Urinary bladder (tissue), 4 donors: ENCODE measurements around the gene AKAP9. TPM values are rescaled to one million over a fixed set of nuclear protein-coding genes. Genes with fewer than 3 reads are reported as not detected.
"Not testable (repeated sequence)": the region's sequence is repeated elsewhere in the genome, so short reads cannot be mapped to it uniquely, and the experiment has no call there.

Source experiments
- DNase-seq: peaks from one replicate; pipeline ENCODE4 v3.0.0-alpha.2; 2015; ENCODE audit errors: extremely low spot score
- H3K27ac ChIP-seq: one replicate; pipeline ENCODE4 v1.5.1; 2013; ENCODE audit warnings: low read depth, mild to moderate bottlenecking, moderate library complexity
- H3K36me3 ChIP-seq: one replicate; pipeline ENCODE4 v1.6.1; 2013; ENCODE audit warnings: mild to moderate bottlenecking, moderate library complexity; ENCODE audit not compliant: insufficient read depth
- H3K4me1 ChIP-seq: one replicate; pipeline ENCODE4 v1.6.1; 2013; ENCODE audit warnings: mild to moderate bottlenecking, moderate library complexity; ENCODE audit not compliant: insufficient read depth
- H3K4me3 ChIP-seq: one replicate; pipeline ENCODE4 v1.5.1; 2013; ENCODE audit warnings: low read depth, low read length
- WGBS: extraction: QIAGEN DNeasy Blood & Tissue Kit; methylation state at CpG from one replicate; pipeline ENCODE4 v1.1.7; 2013; 5-methylcytosine and 5-hydroxymethylcytosine counted together
- polyA plus RNA-seq: library from polyadenylated mRNA; stranded (reverse); fragments of 200-250 nt; gene quantifications from one replicate; pipeline ENCODE4 v1.2.3, GENCODE V29; 2013
- total RNA-seq: library from RNA; depleted of rRNA; stranded (reverse); fragments of >200 nt; gene quantifications from one replicate; pipeline ENCODE4 v1.2.3, GENCODE V29; 2014
- donor health status: healthy with polysubstance abuse.
- donor health status: healthy.

AKAP9 gene
- total and polyA plus RNA-seq, 2 donors, result 11.7 to 180 TPM

DNA sequence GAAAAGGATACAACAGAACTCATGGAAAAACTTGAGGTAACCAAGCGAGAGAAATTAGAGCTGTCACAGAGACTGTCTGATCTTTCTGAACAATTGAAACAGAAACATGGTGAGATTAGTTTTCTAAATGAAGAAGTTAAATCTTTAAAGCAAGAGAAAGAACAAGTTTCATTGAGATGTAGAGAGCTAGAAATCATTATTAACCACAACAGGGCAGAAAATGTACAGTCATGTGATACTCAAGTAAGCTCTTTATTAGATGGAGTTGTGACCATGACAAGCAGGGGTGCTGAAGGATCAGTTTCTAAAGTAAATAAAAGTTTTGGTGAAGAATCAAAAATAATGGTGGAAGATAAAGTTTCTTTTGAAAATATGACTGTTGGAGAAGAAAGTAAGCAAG lies 62.1 kb downstream of the AKAP9 start:
- DNase-seq, result no peak
- WGBS, result 100% methylated on average over 1 of the region's 1 CpG
- Histone ChIP-seq H3K27ac (no peak overlapping the region), H3K4me1 (no peaks in the 10 kb centered on the region), H3K36me3 (peaks cover 2% of the 10 kb centered on the region), H3K4me3 (no peak overlapping the region)

- H3K36me3 ChIP-seq, result peaks cover 2% of the 10 kb centered on the region
- WGBS, result 96% methylated on average over 2 of the region's 2 CpGs
- H3K4me1 ChIP-seq, result no peaks in the 10 kb centered on the region
- DNase-seq, result no peak
- H3K27ac ChIP-seq, result no peak overlapping the region
- H3K4me3 ChIP-seq, result no peak overlapping the region
Measured at GRCh38 chr7:92006046-92006445, 65.4 kb downstream of the AKAP9 start.

GRCh38 chr7:92010215-92010614 lies 69.6 kb downstream of the AKAP9 start:
- DNase-seq, result no peak
- H3K36me3 ChIP-seq, result peaks cover 2% of the 10 kb centered on the region
- 97% methylated on average over 5 of the region's 5 CpGs for WGBS

DNA sequence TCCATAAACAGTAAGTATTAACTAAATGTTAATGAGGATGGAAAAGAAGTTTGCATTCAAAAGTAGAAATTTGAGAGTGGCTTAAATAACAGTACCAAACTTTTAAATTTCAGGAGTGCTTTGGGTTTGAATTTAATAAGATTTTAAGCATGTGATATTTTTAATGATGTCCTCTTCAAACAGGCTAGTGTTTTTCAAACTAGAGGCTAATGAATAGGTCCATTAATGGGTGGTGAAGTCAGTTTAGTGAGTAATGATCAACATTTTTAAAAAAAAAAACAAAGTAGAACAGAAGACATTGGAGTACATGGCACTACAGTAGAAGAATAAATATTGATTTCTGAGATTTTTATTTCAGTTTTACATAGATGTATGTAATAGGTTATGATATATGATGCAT lies 72.9 kb downstream of the AKAP9 start:
- Histone ChIP-seq H3K4me3 (no peak overlapping the region), H3K36me3 (no peaks in the 10 kb centered on the region), H3K27ac (no peak overlapping the region), H3K4me1 (no peaks in the 10 kb centered on the region)
- no peak for DNase-seq

More at GRCh38 chr7:92010215-92010614, 69.6 kb downstream of the AKAP9 start:
- H3K27ac ChIP-seq, result no peak overlapping the region
- no peak overlapping the region for H3K4me3 ChIP-seq
- no peaks in the 10 kb centered on the region for H3K4me1 ChIP-seq

DNA sequence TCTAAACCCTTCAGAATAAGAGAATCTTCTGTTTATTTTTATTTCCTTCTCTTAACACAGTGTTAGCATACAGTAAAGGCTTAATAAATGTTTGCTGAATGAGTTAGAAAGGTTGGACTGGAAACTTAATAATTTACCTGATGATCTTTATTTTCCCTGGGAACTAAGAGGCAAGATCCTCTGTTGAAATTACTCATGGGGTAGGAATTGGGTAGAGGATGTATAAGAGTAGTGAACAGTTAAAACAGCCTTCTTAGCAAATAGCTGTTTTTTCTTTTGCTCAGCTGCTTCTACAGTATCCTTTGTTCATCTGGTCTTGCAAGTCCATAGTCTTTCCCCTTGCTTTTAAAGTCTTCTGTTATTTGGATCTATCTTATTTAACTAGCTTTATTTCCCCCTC lies 80.0 kb downstream of the AKAP9 start:
- Histone ChIP-seq H3K27ac (no peak overlapping the region), H3K36me3 (peaks cover 8% of the 10 kb centered on the region), H3K4me1 (no peaks in the 10 kb centered on the region), H3K4me3 (no peak overlapping the region)
- no peak for DNase-seq

GRCh38 chr7:92025260-92025659 lies 84.6 kb downstream of the AKAP9 start:
- H3K4me3 ChIP-seq, result no peak overlapping the region
- H3K4me1 ChIP-seq, result no peaks in the 10 kb centered on the region
- H3K27ac ChIP-seq, result no peak overlapping the region
- WGBS, result 68% methylated on average over 3 of the region's 3 CpGs
- H3K36me3 ChIP-seq, result peaks cover 11% of the 10 kb centered on the region
- no peak for DNase-seq

GRCh38 chr7:92026635-92027034 lies 86.0 kb downstream of the AKAP9 start:
- not testable (repeated sequence) for DNase-seq, H3K4me3 ChIP-seq, H3K4me1 ChIP-seq, H3K27ac ChIP-seq
- over 99% methylated on average over 24 of the region's 24 CpGs for WGBS
- peaks cover 11% of the 10 kb centered on the region for H3K36me3 ChIP-seq

GRCh38 chr7:92027128-92027527 lies 86.5 kb downstream of the AKAP9 start:
- not testable (repeated sequence) for DNase-seq, H3K4me3 ChIP-seq, H3K4me1 ChIP-seq, H3K27ac ChIP-seq
- WGBS, result 98% methylated on average over 29 of the region's 29 CpGs
- peaks cover 11% of the 10 kb centered on the region for H3K36me3 ChIP-seq

GRCh38 chr7:92028226-92028625 lies 87.6 kb downstream of the AKAP9 start:
- Histone ChIP-seq H3K4me1 (no peaks in the 10 kb centered on the region), H3K36me3 (peaks cover 9% of the 10 kb centered on the region), H3K4me3 (no peak overlapping the region), H3K27ac (no peak overlapping the region)
- 80% methylated on average over 2 of the region's 2 CpGs for WGBS
- DNase-seq, result no peak

DNA sequence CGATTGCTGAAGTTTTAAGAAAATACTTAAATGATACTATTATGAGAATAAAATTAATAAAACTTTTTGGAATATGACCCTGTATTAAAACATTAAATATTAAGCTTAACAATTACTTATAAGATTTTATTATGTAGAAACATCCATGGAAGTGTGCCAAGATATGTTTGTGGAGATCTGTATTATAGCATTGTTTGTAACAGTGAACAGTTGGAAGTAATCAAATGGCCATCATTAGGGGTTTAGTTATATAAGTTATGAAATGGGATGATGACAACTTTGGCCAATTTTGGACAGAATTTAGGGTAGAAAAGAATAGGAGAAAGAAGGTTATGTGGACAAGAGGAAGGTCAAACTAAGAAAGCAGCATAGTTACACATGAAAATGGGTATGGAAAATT lies 88.0 kb downstream of the AKAP9 start:
- DNase-seq, result no peak
- Histone ChIP-seq H3K27ac (no peak overlapping the region), H3K4me1 (no peaks in the 10 kb centered on the region), H3K36me3 (peaks cover 5% of the 10 kb centered on the region), H3K4me3 (no peak overlapping the region)
- WGBS, result 96% methylated on average over 1 of the region's 1 CpG

GRCh38 chr7:92034116-92034515 lies 93.5 kb downstream of the AKAP9 start:
- WGBS, result 94% methylated on average over 2 of the region's 2 CpGs
- no peak for DNase-seq
- no peak overlapping the region for H3K27ac ChIP-seq
- peaks cover 1% of the 10 kb centered on the region for H3K36me3 ChIP-seq
- no peak overlapping the region for H3K4me3 ChIP-seq
- H3K4me1 ChIP-seq, result no peaks in the 10 kb centered on the region

DNA sequence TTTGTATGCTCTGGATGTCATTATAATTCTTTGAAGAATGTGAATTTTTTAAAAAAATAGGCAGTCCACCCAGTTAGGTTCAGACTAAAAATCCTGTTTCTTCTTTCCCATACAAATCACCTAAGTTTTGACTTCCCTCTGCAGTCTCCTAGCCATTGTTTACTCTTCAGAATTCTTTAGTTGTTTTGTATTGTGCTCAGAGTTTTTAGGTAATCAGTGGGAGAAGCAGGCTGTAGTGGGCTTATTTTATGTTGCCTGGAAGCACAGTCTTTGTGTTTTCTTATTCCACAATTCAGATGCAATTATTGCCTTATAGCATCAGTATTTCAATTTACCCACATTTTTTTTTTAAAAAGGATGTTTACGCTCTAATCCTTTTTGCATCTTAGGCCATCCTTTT lies 94.9 kb downstream of the AKAP9 start:
- Histone ChIP-seq H3K4me3 (no peak overlapping the region), H3K4me1 (no peaks in the 10 kb centered on the region), H3K27ac (no peak overlapping the region), H3K36me3 (peaks cover 1% of the 10 kb centered on the region)
- WGBS, result 94% methylated on average over 1 of the region's 1 CpG
- DNase-seq, result no peak

GRCh38 chr7:92039900-92040299 lies 99.2 kb downstream of the AKAP9 start:
- Histone ChIP-seq H3K27ac (no peak overlapping the region), H3K4me1 (no peaks in the 10 kb centered on the region)
- WGBS, result 96% methylated on average over 1 of the region's 1 CpG

GRCh38 chr7:92042056-92042737 lies 101.5 kb downstream of the AKAP9 start:
- Histone ChIP-seq H3K4me3 (no peak overlapping the region), H3K36me3 (peaks cover 2% of the 10 kb centered on the region), H3K4me1 (no peaks in the 10 kb centered on the region), H3K27ac (no peak overlapping the region)
- no peak for DNase-seq
- 79% methylated on average over 4 of the region's 4 CpGs for WGBS

More at GRCh38 chr7:92039900-92040299, 99.2 kb downstream of the AKAP9 start:
- Histone ChIP-seq H3K4me3 (no peak overlapping the region), H3K36me3 (peaks cover 2% of the 10 kb centered on the region)
- no peak for DNase-seq

DNA sequence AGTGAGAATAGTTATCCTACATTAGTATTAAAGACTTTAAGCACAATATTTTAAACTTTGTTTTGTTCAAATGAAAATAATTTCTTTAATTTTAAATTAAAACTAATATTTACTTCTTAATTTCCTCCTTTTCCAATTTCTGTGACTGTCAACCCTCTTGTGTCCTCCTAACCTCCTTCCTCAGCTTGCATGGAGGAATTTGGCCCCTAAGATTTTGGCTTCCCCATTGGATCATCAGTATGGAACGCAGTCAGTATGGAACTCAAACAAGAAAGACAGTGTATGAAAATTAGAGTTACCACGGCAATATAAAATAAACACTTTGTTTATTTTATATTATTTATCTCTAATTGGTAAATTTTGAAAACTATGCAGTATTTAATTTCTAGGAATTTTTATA lies 102.4 kb downstream of the AKAP9 start:
- 90% methylated on average over 2 of the region's 2 CpGs for WGBS

More for the DNA sequence above, 102.4 kb downstream of the AKAP9 start:
- Histone ChIP-seq H3K27ac (no peak overlapping the region), H3K4me1 (no peaks in the 10 kb centered on the region), H3K36me3 (peaks cover 2% of the 10 kb centered on the region), H3K4me3 (no peak overlapping the region)
- DNase-seq, result no peak
